A673 (cell line): Measurements from ENCODE around the gene H2BK1.

Source experiments
- CTCF ChIP-seq: fragments of 300-800, 200-600 bp; sonication (generic); conservative IDR thresholded peaks from 2 replicates; pipeline ENCODE4 v1.5.1; 2017; ENCODE audit warnings: low read depth, mild to moderate bottlenecking, antibody characterized with exemption, low read length, moderate library complexity, mixed read lengths
- EZH2 ChIP-seq: fragments of 200-600 bp; sonication (generic); IDR thresholded peaks from 2 replicates; pipeline ENCODE4 v1.6.1; 2017; ENCODE audit warnings: borderline replicate concordance, low read depth, mild to moderate bottlenecking, mixed read lengths, antibody characterized with exemption, low read length; ENCODE audit not compliant: poor library complexity, severe bottlenecking

- TF ChIP-seq CTCF (no peak), EZH2 (no peak)
These were observed 7.9 kb upstream of the H2BK1 start for GRCh38 chr7:151218170-151218569.
